Rectal smooth muscle tissue (tissue), 1 donor: Measurements from ENCODE around the gene PHOX2A.

ENCODE experiments used
- H3K27ac ChIP-seq: one replicate; pipeline ENCODE4 v1.7.0; 2013; ENCODE audit warnings: low read depth, low read length, inconsistent platforms
- H3K27me3 ChIP-seq: one replicate; pipeline ENCODE4 v1.7.0; 2013; ENCODE audit warnings: low read length; ENCODE audit not compliant: control insufficient read depth, insufficient read depth
- H3K36me3 ChIP-seq: one replicate; pipeline ENCODE4 v1.7.0; 2013; ENCODE audit warnings: low read length; ENCODE audit not compliant: control insufficient read depth, insufficient read depth
- H3K4me1 ChIP-seq: one replicate; pipeline ENCODE4 v1.7.0; 2013; ENCODE audit warnings: low read length; ENCODE audit not compliant: control insufficient read depth, insufficient read depth
- H3K4me3 ChIP-seq: one replicate; pipeline ENCODE4 v1.7.0; 2013; ENCODE audit warnings: low read length
- H3K9ac ChIP-seq: one replicate; pipeline ENCODE4 v1.7.0; 2013; ENCODE audit warnings: low read length

Gene PHOX2A

DNA sequence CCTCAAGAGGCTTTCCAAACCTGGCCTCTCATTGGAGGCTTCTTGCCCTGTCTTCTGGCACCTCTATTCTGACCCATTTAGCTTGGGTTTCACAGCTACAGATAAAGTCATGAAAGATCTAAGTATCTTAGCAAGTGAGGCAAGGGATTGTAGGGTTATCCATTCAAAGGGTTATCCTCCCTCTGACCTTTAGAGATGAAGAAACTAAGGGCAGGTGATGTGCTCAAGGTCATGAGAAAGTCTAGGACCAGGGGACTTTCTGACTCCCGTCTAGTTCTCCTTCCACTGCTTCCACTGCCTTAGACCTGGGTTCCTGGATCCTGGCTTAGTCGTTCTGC, 7.2 kb downstream of the PHOX2A start:
- H3K27ac ChIP-seq, result peak overlapping the region; percentile 30
- H3K4me3 ChIP-seq, result no peak overlapping the region
- peaks cover 43% of the 10 kb centered on the region for H3K36me3 ChIP-seq
- H3K27me3 ChIP-seq, result peaks cover 13% of the 10 kb centered on the region
- peaks cover 20% of the 10 kb centered on the region for H3K4me1 ChIP-seq
- no peak overlapping the region for H3K9ac ChIP-seq

- H3K9ac ChIP-seq, result no peak overlapping the region
- H3K4me3 ChIP-seq, result no peak overlapping the region
- H3K27ac ChIP-seq, result no peak overlapping the region
- peaks cover 9% of the 10 kb centered on the region for H3K27me3 ChIP-seq
- H3K36me3 ChIP-seq, result peaks cover 47% of the 10 kb centered on the region
- peaks cover 20% of the 10 kb centered on the region for H3K4me1 ChIP-seq
Observed at GRCh38 chr11:72236083-72236697, 7.8 kb downstream of the PHOX2A start.

- peaks cover 52% of the 10 kb centered on the region for H3K36me3 ChIP-seq
- peaks cover 20% of the 10 kb centered on the region for H3K4me1 ChIP-seq
- no peak overlapping the region for H3K27ac ChIP-seq
- H3K27me3 ChIP-seq, result peaks cover 4% of the 10 kb centered on the region
- H3K4me3 ChIP-seq, result no peak overlapping the region
- no peak overlapping the region for H3K9ac ChIP-seq
Observed at GRCh38 chr11:72235351-72236057, 8.5 kb downstream of the PHOX2A start.

GRCh38 chr11:72234920-72235319, 9.1 kb downstream of the PHOX2A start:
- Histone ChIP-seq H3K27me3 (peaks cover 3% of the 10 kb centered on the region), H3K4me3 (no peak overlapping the region), H3K36me3 (peaks cover 58% of the 10 kb centered on the region), H3K4me1 (peaks cover 20% of the 10 kb centered on the region), H3K27ac (no peak overlapping the region), H3K9ac (no peak overlapping the region)

- Histone ChIP-seq H3K36me3 (peaks cover 62% of the 10 kb centered on the region), H3K4me3 (no peak overlapping the region), H3K9ac (no peak overlapping the region), H3K4me1 (peaks cover 18% of the 10 kb centered on the region), H3K27me3 (peaks cover 2% of the 10 kb centered on the region), H3K27ac (no peak overlapping the region)
Observed at GRCh38 chr11:72234514-72234830, 9.5 kb downstream of the PHOX2A start.

DNA sequence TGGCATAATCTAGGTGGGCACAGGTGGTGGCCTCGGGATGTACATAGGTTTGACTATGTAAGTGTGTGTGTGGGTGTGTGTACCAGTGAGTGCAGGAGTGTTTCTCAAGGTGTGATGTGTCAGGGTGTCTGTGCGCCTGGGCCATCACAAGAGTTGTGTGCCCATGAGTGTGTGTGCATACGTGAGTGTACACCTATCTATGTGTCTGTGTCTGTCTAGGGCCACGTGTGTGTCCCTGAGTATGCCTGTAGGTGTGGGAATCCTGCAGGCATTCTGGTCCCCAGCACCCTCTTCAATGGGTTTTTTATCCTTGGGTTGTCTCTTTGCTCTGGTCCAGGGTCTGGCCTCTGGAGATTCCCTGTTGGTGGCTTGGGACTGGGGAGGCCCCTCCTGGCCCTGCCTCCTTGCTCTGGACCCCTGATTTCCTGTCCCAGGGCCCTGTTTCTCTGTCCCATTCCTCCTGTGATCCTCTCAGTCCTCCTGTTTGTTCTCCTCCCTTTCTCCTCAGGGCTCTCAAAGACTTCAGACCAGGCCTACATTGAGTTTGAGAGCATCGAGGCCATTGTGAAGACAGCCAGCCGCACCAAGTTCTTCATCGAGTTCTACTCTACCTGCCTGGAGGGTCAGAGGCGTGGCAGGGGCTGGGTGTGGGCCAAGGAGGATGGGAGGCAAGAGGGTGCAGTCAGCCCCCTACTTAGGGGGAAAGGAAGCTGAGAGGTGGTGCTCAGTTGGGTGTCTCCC, 10.0 kb downstream of the PHOX2A start:
- peaks cover 67% of the 10 kb centered on the region for H3K36me3 ChIP-seq

DNA sequence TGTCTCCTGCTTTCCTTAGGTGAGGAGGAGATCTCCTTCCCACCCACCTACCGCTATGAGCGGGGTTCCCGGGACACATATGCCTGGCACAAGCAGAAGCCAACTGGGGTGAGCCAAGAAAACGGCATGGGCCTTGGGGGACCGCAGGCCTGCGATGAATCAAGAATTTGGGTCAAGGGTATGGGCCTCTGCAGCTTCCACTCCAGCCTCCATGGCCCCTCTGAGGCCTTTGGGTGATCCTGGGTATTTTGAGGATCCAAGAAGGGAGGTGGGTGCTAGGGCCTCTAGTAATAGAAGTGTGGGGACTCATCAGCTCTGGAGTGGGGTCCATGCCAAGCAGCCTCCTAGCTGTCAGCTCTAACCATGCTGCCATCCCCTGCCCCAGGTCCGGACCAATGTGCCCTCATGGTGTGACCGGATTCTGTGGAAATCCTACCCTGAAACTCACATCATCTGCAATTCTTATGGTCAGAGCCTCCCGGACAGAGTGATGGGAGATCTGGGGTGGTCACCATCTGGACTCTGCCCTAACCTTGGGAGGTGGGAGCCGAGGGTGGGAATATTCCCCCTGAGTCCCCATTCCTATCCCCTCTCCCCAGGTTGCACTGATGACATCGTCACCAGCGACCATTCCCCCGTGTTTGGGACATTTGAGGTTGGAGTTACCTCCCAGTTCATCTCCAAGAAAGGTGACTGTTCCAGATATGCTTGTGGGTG, 10.8 kb downstream of the PHOX2A start:
- Histone ChIP-seq H3K4me3 (no peak overlapping the region), H3K27ac (no peak overlapping the region), H3K27me3 (no peaks in the 10 kb centered on the region), H3K4me1 (peaks cover 7% of the 10 kb centered on the region), H3K36me3 (peaks cover 73% of the 10 kb centered on the region), H3K9ac (no peak overlapping the region)

More for the DNA sequence above, 10.0 kb downstream of the PHOX2A start:
- Histone ChIP-seq H3K27me3 (no peaks in the 10 kb centered on the region), H3K9ac (no peak overlapping the region), H3K4me1 (peaks cover 13% of the 10 kb centered on the region), H3K4me3 (no peak overlapping the region), H3K27ac (no peak overlapping the region)

GRCh38 chr11:72232260-72233055, 11.5 kb downstream of the PHOX2A start:
- Histone ChIP-seq H3K27ac (no peak overlapping the region), H3K27me3 (no peaks in the 10 kb centered on the region), H3K36me3 (peaks cover 73% of the 10 kb centered on the region), H3K9ac (no peak overlapping the region), H3K4me3 (no peak overlapping the region), H3K4me1 (peaks cover 2% of the 10 kb centered on the region)

- peaks cover 2% of the 10 kb centered on the region for H3K4me1 ChIP-seq
- no peak overlapping the region for H3K9ac ChIP-seq
- H3K27me3 ChIP-seq, result no peaks in the 10 kb centered on the region
- no peak overlapping the region for H3K27ac ChIP-seq
- H3K4me3 ChIP-seq, result no peak overlapping the region
- H3K36me3 ChIP-seq, result peaks cover 69% of the 10 kb centered on the region
Observed at GRCh38 chr11:72231396-72232259, 12.3 kb downstream of the PHOX2A start.

DNA sequence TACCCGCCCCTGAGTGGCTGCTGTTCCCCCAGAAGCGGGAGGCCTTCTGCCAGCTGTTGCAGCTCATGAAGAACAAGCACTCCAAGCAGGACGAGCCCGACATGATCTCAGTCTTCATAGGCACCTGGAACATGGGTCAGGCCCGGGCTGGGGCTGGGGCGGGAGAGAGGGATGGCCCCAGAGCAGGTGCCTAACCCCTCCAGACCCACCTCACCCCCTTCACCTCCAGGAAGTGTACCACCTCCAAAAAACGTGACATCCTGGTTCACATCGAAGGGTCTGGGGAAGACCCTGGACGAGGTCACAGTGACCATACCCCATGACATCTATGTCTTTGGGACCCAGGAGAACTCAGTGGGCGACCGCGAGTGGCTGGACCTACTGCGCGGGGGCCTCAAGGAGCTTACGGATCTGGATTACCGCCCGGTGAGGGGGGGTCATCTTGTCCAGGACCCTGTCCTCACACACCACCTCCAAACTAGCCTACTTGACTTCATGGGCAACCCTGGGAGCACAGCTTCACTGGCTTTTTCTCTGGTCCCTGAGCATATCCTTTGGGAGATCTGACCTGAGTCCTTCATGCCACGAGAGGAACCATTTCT, 13.1 kb downstream of the PHOX2A start:
- Histone ChIP-seq H3K27ac (no peak overlapping the region), H3K9ac (no peak overlapping the region), H3K4me3 (no peak overlapping the region), H3K4me1 (peaks cover 1% of the 10 kb centered on the region), H3K27me3 (no peaks in the 10 kb centered on the region), H3K36me3 (peaks cover 67% of the 10 kb centered on the region)
